Amniotic stem cell (primary cell): Measurements from ENCODE around the gene RAB3GAP1.

Experiments
- DNase-seq: peaks from one replicate; lab custom pipeline; 2025; lab: John Stamatoyannopoulos, UW

The RAB3GAP1 gene

GRCh38 chr2:135164431-135164830 is 112.3 kb downstream of the RAB3GAP1 start:
- peak; percentile 79 for DNase-seq

GRCh38 chr2:135167273-135167672 is 115.2 kb downstream of the RAB3GAP1 start:
- DNase-seq, result no peak

- no peak for DNase-seq
Observed at GRCh38 chr2:135168204-135168856, 116.2 kb downstream of the RAB3GAP1 start.

- DNase-seq, result no peak
Observed at GRCh38 chr2:135169900-135170753, 118.0 kb downstream of the RAB3GAP1 start.

- DNase-seq, result no peak
Observed at GRCh38 chr2:135174049-135174809, 122.1 kb downstream of the RAB3GAP1 start.

GRCh38 chr2:135174810-135175093 is 122.7 kb downstream of the RAB3GAP1 start:
- no peak for DNase-seq

GRCh38 chr2:135175177-135175576 is 123.1 kb downstream of the RAB3GAP1 start:
- DNase-seq, result no peak

- no peak for DNase-seq
Observed at GRCh38 chr2:135179689-135180088, 127.6 kb downstream of the RAB3GAP1 start.

- no peak for DNase-seq
Observed at GRCh38 chr2:135182190-135182589, 130.1 kb downstream of the RAB3GAP1 start.

GRCh38 chr2:135182601-135183000 is 130.5 kb downstream of the RAB3GAP1 start:
- DNase-seq, result no peak

- DNase-seq, result no peak
Observed at GRCh38 chr2:135183822-135184221, 131.7 kb downstream of the RAB3GAP1 start.

GRCh38 chr2:135186054-135186453 is 134.0 kb downstream of the RAB3GAP1 start:
- DNase-seq, result no peak

GRCh38 chr2:135187270-135187669 is 135.2 kb downstream of the RAB3GAP1 start:
- DNase-seq, result no peak

GRCh38 chr2:135189148-135189547 is 137.1 kb downstream of the RAB3GAP1 start:
- DNase-seq, result no peak

GRCh38 chr2:135190799-135191198 is 138.7 kb downstream of the RAB3GAP1 start:
- DNase-seq, result no peak

GRCh38 chr2:135198481-135198880 is 146.4 kb downstream of the RAB3GAP1 start:
- DNase-seq, result no peak

GRCh38 chr2:135202751-135203150 is 150.7 kb downstream of the RAB3GAP1 start:
- no peak for DNase-seq

GRCh38 chr2:135203944-135204343 is 151.9 kb downstream of the RAB3GAP1 start:
- no peak for DNase-seq

- DNase-seq, result no peak
Observed at GRCh38 chr2:135208016-135208415, 155.9 kb downstream of the RAB3GAP1 start.

GRCh38 chr2:135212757-135213156 is 160.7 kb downstream of the RAB3GAP1 start:
- no peak for DNase-seq

- no peak for DNase-seq
Observed at GRCh38 chr2:135218426-135218825, 166.3 kb downstream of the RAB3GAP1 start.

GRCh38 chr2:135219226-135219625 is 167.1 kb downstream of the RAB3GAP1 start:
- no peak for DNase-seq
